Measurements from ENCODE around the gene PRKAB1. TPM values are rescaled to one million over a fixed set of nuclear protein-coding genes. Genes with fewer than 3 reads are reported as not detected.
"Not testable (repeated sequence)": the region's sequence is repeated elsewhere in the genome, so short reads cannot be mapped to it uniquely, and the experiment has no call there.

The PRKAB1 gene
- total and polyA plus RNA-seq, 11 donors: 6.5 to 19.1 (median 10.3) TPM

GRCh38 chr12:119644930-119645329 is 23.0 kb upstream of the PRKAB1 start:
- H3K27ac ChIP-seq: no peak overlapping the region
- WGBS, 4 donors: 85 to 91% (median 89%) methylated on average over 3 of the region's 3 CpGs
- H3K27me3 ChIP-seq: no peaks in the 10 kb centered on the region
- peaks cover 0 to 8% (median 0%) of the 10 kb centered on the region in 12 donors for H3K9me3 ChIP-seq
- H3K4me1 ChIP-seq: no peaks in the 10 kb centered on the region
- no peak overlapping the region for H3K4me3 ChIP-seq
- TF ChIP-seq CTCF (IDR thresholded peaks at IDR 0.05): no peak
- no peak for TF ChIP-seq POLR2A (IDR thresholded peaks at IDR 0.05)
- intact Hi-C loops (cut with DNase I): loop anchor here in 6 of 10 donors (5.0 to 10.0 kb wide), 3 partner anchors 48 to 200 kb away; partner anchors contain the start of gene TMEM233 (in 2 of the 6)
- ATAC-seq (no peak), DNase-seq (no peak)
- H3K36me3 ChIP-seq: no peaks in the 10 kb centered on the region

GRCh38 chr12:119645535-119646059 is 22.3 kb upstream of the PRKAB1 start:
- Histone ChIP-seq H3K36me3 (no peaks in the 10 kb centered on the region), H3K4me3 (no peak overlapping the region), H3K4me1 (no peaks in the 10 kb centered on the region), H3K27ac (no peak overlapping the region), H3K9me3 (peaks cover 0 to 8% (median 0%) of the 10 kb centered on the region in 12 donors), H3K27me3 (no peaks in the 10 kb centered on the region)
- TF ChIP-seq POLR2A (IDR thresholded peaks at IDR 0.05) (no peak), CTCF (IDR thresholded peaks at IDR 0.05) (no peak)
- WGBS, 4 donors: 87 to 92% (median 88%) methylated on average over 7 of the region's 7 CpGs
- intact Hi-C loops (cut with DNase I): loop anchor here in 6 of 10 donors (5.0 to 10.0 kb wide), 3 partner anchors 48 to 201 kb away; partner anchors contain the start of gene TMEM233 (in 2 of the 6)
- no peak for ATAC-seq
- no peak for DNase-seq

GRCh38 chr12:119649202-119649808 is 18.6 kb upstream of the PRKAB1 start:
- Histone ChIP-seq H3K36me3 (no peaks in the 10 kb centered on the region), H3K9me3 (peaks cover 0 to 34% (median 15%) of the 10 kb centered on the region in 12 donors), H3K4me1 (no peaks in the 10 kb centered on the region), H3K27me3 (no peaks in the 10 kb centered on the region), H3K4me3 (no peak overlapping the region), H3K27ac (no peak overlapping the region)
- WGBS, 4 donors: 63 to 71% (median 66%) methylated on average over 4 of the region's 4 CpGs
- no peak for ATAC-seq
- DNase-seq: no peak
- peak; percentile 46 to 81 (median 68) for TF ChIP-seq CTCF (IDR thresholded peaks at IDR 0.05)
- TF ChIP-seq POLR2A (IDR thresholded peaks at IDR 0.05): no peak
- intact Hi-C loops (cut with DNase I): loop anchor here in 6 of 10 donors (5.0 to 10.0 kb wide), 3 partner anchors 52 to 205 kb away; partner anchors contain the start of gene TMEM233 (in 2 of the 6)

- H3K27ac ChIP-seq: no peak overlapping the region
- ATAC-seq (no peak), DNase-seq (no peak)
- no peak for TF ChIP-seq CTCF (IDR thresholded peaks at IDR 0.05)
- no peak for TF ChIP-seq POLR2A (IDR thresholded peaks at IDR 0.05)
- no peaks in the 10 kb centered on the region for H3K27me3 ChIP-seq
- no peaks in the 10 kb centered on the region for H3K4me1 ChIP-seq
- no peaks in the 10 kb centered on the region for H3K36me3 ChIP-seq
- intact Hi-C loops (cut with DNase I): loop anchor here in 1 of 10 donors (10.0 kb wide), 1 partner anchor 252 kb away; no protein-coding TSS in a partner anchor
- no peak overlapping the region for H3K4me3 ChIP-seq
- 65 to 81% (median 79%) methylated on average over 3 of the region's 3 CpGs for WGBS, 4 donors
- H3K9me3 ChIP-seq: peaks cover 0 to 29% (median 17%) of the 10 kb centered on the region in 12 donors
These were observed 15.3 kb upstream of the PRKAB1 start for GRCh38 chr12:119652665-119653064.

- H3K27ac ChIP-seq, DNase-seq, H3K4me1 ChIP-seq, H3K4me3 ChIP-seq, H3K27me3 ChIP-seq, ATAC-seq, H3K36me3 ChIP-seq: not testable (repeated sequence)
- H3K9me3 ChIP-seq: peaks cover 0 to 28% (median 17%) of the 10 kb centered on the region in 12 donors
- WGBS, 4 donors: 79 to 95% (median 84%) methylated on average over 2 of the region's 2 CpGs
- intact Hi-C loops (cut with DNase I): loop anchor here in 3 of 10 donors (5.0 to 10.0 kb wide), 4 partner anchors 125 to 248 kb away; no protein-coding TSS in a partner anchor
These were observed 10.9 kb upstream of the PRKAB1 start for GRCh38 chr12:119657001-119657400.

All from heart left ventricle (tissue), 16 donors.